GM19238 (cell line): ENCODE measurements around the gene AFDN.
"Not testable (repeated sequence)": the region's sequence is repeated elsewhere in the genome, so short reads cannot be mapped to it uniquely, and the experiment has no call there.

Experiments
- DNase-seq: peaks from one replicate; pipeline ENCODE4 v3.0.0; 2011; ENCODE audit warnings: low spot score; ENCODE audit not compliant: insufficient read length

AFDN gene

GRCh38 chr6:167949121-167949684, 122.5 kb downstream of the AFDN start:
- no peak for DNase-seq

DNA sequence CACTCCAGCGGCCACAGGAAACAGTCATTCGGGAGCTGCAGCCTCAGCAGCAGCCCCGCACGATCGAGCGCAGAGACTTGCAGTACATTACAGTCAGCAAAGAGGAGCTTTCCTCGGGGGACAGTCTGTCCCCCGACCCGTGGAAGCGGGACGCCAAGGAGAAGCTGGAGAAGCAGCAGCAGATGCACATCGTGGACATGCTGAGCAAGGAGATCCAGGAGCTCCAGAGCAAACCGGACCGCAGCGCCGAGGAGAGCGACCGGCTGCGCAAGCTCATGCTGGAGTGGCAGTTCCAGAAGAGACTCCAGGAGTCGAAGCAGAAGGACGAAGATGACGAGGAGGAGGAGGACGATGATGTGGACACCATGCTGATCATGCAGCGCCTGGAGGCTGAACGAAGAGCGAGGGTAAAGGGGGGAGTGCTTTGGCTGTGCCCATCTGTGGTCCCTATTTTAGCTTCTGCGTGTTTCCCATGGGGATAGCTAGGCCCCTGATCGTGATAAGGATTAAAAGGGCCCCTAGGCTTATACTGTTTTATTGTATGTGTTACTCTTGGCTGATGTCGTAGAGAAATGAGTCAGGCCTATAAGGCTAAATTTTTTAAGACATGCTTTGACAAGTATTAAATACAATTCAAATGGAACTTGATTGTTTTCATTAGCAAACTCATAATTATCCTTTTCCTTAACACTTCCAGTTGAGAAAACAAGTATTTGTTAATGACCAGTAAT, 125.2 kb downstream of the AFDN start:
- no peak for DNase-seq

GRCh38 chr6:167952512-167952859, 125.8 kb downstream of the AFDN start:
- DNase-seq: no peak

DNA sequence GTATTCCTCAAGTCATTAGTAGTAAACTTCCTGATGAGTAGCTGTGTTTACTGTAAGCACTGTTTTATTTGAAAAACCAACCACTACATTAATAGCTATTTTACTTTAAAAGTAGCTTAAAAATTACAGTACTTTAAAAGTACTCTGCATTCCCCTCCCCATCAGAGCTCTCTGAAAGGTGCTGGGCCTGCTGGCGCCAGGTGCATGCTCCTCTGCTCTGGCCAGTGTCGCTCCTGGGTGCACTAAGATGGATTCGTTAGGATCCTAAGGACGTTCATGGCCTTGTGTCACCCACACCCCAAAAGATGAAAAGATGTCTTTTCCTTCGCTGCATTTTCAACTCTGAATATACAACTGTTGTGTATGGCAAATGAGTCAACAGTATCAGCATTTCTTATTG, 126.8 kb downstream of the AFDN start:
- DNase-seq: no peak

DNA sequence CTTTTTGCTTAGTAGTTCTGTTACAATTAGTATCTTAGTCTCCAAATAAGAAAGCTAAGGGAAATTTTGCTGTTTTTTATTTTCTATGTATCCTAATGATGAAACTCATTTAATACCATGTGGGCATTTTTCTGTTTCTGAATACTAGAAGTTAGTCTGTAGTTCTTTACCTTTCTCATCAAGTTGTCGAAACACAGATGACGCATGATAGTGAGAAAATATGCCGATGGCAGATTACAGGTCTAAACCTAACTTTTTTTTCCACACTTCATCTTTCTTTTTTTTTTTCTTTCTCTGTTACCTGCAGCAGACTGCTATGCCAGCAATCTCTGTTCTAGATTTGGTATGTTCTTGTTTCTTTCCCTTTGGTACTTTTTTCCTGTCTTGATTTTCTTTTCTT, 127.4 kb downstream of the AFDN start:
- no peak for DNase-seq

- no peak for DNase-seq
Measured at GRCh38 chr6:167956491-167956890, 129.8 kb downstream of the AFDN start.

GRCh38 chr6:167956983-167957492, 130.3 kb downstream of the AFDN start:
- no peak for DNase-seq

DNA sequence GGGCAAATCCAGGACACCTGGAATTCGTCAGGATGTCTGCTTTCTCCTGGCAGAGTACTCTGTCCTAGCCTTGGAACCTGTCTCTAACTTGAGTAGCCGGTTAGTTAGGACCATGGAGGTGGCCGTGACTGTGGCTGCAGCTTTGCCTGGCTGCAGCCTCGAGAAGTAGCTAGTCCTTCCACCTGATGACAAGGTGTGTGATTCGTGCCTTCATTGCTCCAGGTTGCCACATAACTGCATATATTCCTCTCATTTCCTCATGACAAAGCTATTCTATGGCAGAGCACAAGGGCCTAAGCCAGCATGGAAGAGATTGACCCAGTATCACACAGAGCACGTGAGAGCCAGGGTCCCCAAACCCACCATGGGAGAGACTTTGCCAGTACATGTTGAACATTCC, 130.9 kb downstream of the AFDN start:
- DNase-seq: no peak

- no peak for DNase-seq
Measured at GRCh38 chr6:167960579-167960978, 133.9 kb downstream of the AFDN start.

DNA sequence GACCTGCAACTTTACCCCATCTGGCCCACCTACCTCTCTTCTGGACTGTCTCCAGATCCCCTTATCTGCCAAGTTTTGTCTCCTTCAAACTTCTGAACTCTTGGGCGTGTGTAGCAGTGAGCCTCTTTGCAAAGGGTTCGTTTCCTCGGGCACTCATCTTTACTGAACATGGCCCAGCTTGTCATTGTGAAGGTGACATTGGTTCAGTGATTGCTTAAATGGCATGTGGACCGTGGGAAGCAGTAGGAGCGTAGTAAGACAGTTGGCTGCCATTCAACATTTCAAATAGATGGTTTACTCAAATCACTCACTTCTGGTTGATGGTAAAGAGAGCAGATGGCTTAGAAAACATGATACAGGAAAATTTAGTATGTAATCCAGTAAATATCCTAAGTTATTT, 136.0 kb downstream of the AFDN start:
- no peak for DNase-seq

DNA sequence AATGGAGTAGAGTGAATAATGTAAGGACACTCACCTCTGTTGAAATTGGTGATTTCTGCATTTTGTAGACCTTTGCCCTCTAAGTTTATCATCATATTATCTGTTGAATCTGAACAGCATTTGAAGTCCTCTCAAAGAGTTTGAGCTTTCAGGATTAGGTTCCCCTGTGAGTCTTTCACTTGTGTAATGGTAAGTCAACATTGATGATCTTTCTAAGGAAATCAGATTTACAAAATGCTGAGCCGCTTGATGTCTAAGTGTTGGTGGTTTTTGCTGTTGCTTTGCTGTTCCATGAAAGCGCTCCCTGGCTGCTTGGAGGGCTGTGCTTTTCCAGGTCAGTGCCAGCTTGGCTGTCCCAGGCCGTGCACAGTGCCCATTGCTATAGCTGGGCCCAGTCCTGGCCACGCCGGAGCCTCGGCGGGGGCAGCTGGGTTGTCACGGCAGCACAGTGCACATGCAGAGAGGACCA, 136.9 kb downstream of the AFDN start:
- no peak for DNase-seq

DNA sequence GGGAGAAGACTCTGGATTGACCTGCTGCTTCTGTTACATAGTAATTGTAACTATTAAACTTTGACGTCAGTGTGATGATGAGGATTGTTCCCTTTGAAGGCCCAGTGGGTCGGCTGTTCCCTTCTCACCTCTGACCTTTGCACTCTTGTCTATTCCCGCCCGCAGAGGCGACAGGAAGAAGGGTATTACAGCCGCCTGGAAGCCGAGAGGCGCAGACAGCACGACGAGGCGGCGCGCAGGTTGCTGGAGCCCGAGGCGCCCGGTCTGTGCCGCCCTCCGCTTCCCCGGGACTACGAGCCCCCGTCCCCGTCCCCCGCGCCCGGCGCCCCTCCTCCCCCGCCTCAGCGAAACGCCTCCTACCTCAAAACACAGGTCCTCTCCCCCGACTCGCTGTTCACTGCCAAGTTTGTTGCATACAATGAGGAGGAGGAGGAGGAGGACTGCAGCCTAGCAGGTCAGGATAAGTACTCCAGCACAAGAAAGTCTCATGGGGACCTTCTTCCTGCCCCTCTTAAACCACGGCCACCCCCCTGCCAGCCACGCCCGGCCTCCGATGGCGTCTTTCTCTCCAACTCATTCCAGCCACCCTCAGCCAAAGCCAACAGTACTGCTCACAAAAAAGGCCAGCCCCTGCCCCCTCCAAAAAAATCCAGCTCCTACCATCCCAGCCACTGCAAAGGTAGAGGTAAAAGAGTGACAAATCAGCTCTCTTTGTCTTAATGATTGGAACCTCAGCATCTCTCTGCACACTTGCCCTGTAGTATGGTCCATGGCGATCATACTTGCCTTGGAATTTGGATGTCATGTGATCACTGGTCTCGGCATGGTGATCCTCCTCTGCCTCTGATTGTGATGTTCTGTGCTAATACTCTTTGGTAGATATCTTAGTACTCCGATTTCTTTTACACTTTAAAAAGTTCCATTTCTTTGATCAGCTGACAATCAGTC, 139.2 kb downstream of the AFDN start:
- no peak for DNase-seq

DNA sequence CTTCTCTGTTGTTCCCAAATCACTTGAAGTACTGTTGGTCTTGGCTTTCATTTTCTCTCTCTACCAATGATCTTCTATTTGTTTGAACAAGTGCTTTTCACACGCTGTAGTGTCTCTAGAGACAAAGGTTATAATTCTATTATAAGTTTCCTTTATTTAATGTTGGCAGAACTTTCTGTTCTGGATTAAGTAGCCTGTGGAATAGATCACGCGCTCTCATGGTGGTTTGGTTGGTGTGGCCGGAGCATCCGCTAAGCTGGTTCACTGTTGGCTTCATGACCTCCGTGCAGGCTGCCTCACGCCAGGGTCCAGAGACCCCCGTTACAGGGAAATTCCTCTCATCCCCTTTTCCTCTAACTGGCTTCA, 139.8 kb downstream of the AFDN start:
- DNase-seq: no peak

GRCh38 chr6:167968091-167968490, 141.4 kb downstream of the AFDN start:
- DNase-seq: no peak

- no peak for DNase-seq
Measured at GRCh38 chr6:167970230-167970629, 143.5 kb downstream of the AFDN start.

DNA sequence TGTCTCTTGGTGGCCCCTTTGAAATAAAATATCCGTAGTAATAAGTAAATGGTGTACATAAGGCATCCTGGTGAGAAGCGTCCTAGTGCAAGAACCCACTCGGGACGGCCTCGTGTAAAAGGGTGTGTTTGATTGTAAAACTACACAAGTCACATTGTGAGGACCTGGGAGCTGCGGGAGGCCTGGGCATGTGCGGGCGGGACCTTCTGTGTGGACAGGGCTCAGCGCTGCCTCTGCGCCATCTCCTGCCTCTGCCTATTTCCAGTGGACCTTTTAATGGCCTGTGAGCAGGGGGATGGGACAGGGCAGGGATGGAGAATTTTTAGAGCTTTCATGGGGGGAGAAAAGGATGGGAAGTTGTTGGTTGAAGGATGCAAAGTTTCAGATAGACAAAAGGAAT, 145.5 kb downstream of the AFDN start:
- no peak for DNase-seq

- no peak for DNase-seq
Measured at GRCh38 chr6:167973148-167973885, 146.6 kb downstream of the AFDN start.

DNA sequence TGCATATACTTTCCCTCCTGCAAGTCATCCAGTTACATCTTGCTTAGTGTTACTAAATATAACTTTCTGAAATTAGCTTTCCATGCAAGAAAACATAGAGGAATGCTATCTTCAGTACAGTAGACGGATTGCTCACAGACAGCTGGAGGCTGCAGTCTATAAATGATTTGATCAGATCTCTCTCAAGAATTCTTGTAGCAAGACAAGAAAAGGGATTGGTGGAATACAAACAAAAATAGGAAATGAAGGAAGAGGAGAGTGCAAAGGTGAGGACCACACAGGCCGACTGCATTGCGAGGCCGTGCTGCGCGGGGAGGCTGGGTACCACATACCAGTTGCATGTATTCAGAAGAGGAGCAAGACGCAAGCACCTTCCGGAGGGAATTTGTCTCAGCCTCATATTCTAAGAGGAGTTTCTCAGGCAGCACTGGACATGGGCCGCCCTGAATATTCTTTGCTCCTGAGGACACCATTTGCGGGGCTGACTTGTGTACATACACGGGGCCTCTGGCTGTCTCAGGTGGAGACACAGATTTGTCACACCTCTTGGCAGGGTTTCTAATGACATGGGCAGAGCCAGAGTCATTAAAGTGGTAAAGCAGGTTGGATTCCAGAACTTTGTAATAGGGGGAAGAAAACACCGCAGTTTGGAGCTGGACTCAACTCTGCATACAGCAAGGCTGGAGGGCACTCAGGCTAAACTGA, 148.1 kb downstream of the AFDN start:
- no peak for DNase-seq

DNA sequence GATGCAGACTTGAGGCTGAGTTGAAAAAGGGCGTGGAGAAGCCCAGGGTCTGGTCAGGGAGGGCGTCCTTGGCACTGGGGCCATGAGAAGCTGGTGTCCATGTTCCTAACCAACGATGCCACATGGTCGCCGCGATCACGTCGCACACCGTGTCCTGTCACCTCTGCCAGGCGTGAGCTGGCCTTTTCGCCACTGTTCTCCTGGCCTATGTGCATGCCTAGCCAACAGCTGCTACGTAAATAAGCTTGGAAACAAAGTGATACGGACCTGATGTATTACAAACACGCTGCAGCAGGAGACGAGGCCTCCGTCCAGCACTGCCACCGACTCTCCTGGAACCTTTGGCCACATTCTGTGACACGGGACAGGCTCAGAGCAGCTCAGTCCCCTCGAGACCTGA, 148.7 kb downstream of the AFDN start:
- no peak for DNase-seq

GRCh38 chr6:167976116-167976657, 149.5 kb downstream of the AFDN start:
- not testable (repeated sequence) for DNase-seq

DNA sequence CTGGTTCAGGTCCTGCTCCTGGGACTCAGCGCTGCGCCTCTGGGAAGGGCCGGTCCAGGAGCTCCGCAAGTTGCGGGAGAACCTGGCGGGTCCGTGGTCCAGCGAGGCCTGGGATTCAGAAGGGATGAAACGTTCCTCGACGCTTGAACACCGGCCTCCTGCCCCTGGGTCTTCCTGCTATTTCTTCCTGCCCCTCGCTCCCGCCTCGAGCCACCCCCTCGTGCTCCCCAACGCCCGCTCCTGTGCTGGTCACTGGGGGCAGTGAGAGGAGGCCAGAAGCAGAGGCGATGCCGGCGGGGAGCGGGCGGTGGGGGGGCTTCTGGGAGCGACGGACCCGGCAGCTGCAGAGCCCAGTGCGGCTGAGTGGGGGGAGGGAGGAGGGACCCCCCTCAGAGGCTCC, 150.0 kb downstream of the AFDN start:
- no peak for DNase-seq
